Nephron (organoid): ENCODE measurements around the gene SLC47A2.
"Not testable (repeated sequence)": the region's sequence is repeated elsewhere in the genome, so short reads cannot be mapped to it uniquely, and the experiment has no call there.

Experiments
- H3K27ac Mint-ChIP-seq, 3 experiments: 2 replicates each; pipeline ENCODE4 v1.8.0; 2020; ENCODE audit warnings: mixed read lengths in 3 of 3, mild to moderate bottlenecking in 2 of 3, moderate library complexity in 1 of 3
- H3K27me3 Mint-ChIP-seq: 2 replicates; pipeline ENCODE4 v1.8.0; 2021; ENCODE audit warnings: low read depth, mild to moderate bottlenecking, moderate library complexity, mixed read lengths
- H3K36me3 Mint-ChIP-seq: 2 replicates; pipeline ENCODE4 v1.8.0; 2020; ENCODE audit warnings: low read depth, mixed read lengths
- H3K4me1 Mint-ChIP-seq: 2 replicates; pipeline ENCODE4 v1.8.0; 2020; ENCODE audit warnings: mixed read lengths
- H3K4me3 Mint-ChIP-seq, 3 experiments: 2 replicates each; pipeline ENCODE4 v1.8.0; 2020; ENCODE audit warnings: mild to moderate bottlenecking in 3 of 3, mixed read lengths in 3 of 3, moderate library complexity in 2 of 3
- H3K9me3 Mint-ChIP-seq: 2 replicates; pipeline ENCODE4 v1.8.0; 2020; ENCODE audit warnings: mixed read lengths
- CTCF ChIP-seq, 3 experiments: fragments of 200-600 bp; sonication (generic); IDR thresholded peaks; one replicate each; pipeline ENCODE4 v1.5.0; 2021; ENCODE audit warnings: antibody characterized with exemption in 3 of 3; ENCODE audit not compliant: unreplicated experiment in 3 of 3

Gene SLC47A2

GRCh38 chr17:19672009-19672750 lies 44.2 kb downstream of the SLC47A2 start:
- peaks cover 10% of the 10 kb centered on the region for H3K4me1 Mint-ChIP-seq
- peak overlapping the region; percentile 37 to 93 (median 62) for H3K27ac Mint-ChIP-seq
- no peaks in the 10 kb centered on the region for H3K9me3 Mint-ChIP-seq
- no peak overlapping the region for H3K4me3 Mint-ChIP-seq
- TF ChIP-seq CTCF (IDR thresholded peaks at IDR 0.05; ENCODE audit: unreplicated experiment in 3 of 3): no peak
- H3K27me3 Mint-ChIP-seq: no peaks in the 10 kb centered on the region
- peaks cover 58% of the 10 kb centered on the region for H3K36me3 Mint-ChIP-seq

GRCh38 chr17:19671433-19671832 lies 45.0 kb downstream of the SLC47A2 start:
- Mint-ChIP-seq H3K9me3 (no peaks in the 10 kb centered on the region), H3K27ac (peak overlapping the region; percentile 37 to 93 (median 62)), H3K4me1 (peaks cover 10% of the 10 kb centered on the region), H3K4me3 (no peak overlapping the region), H3K36me3 (peaks cover 56% of the 10 kb centered on the region), H3K27me3 (no peaks in the 10 kb centered on the region)
- no peak for TF ChIP-seq CTCF (IDR thresholded peaks at IDR 0.05; ENCODE audit: unreplicated experiment in 3 of 3)

GRCh38 chr17:19670908-19671307 lies 45.5 kb downstream of the SLC47A2 start:
- Mint-ChIP-seq H3K27me3 (no peaks in the 10 kb centered on the region), H3K4me1 (peaks cover 10% of the 10 kb centered on the region), H3K4me3 (no peak overlapping the region), H3K9me3 (no peaks in the 10 kb centered on the region), H3K27ac (peak overlapping the region in 2 of 3 experiments; percentile 30 to 93), H3K36me3 (peaks cover 56% of the 10 kb centered on the region)
- no peak for TF ChIP-seq CTCF (IDR thresholded peaks at IDR 0.05; ENCODE audit: unreplicated experiment in 3 of 3)

- peaks cover 56% of the 10 kb centered on the region for H3K36me3 Mint-ChIP-seq
- H3K27me3 Mint-ChIP-seq, H3K4me3 Mint-ChIP-seq, H3K27ac Mint-ChIP-seq, H3K4me1 Mint-ChIP-seq, H3K9me3 Mint-ChIP-seq: not testable (repeated sequence)
These were observed 46.7 kb downstream of the SLC47A2 start for GRCh38 chr17:19669680-19670079.

GRCh38 chr17:19664821-19665181 lies 51.6 kb downstream of the SLC47A2 start:
- Mint-ChIP-seq H3K4me1 (no peaks in the 10 kb centered on the region), H3K4me3 (no peak overlapping the region), H3K9me3 (no peaks in the 10 kb centered on the region), H3K27me3 (no peaks in the 10 kb centered on the region), H3K27ac (no peak overlapping the region), H3K36me3 (peaks cover 57% of the 10 kb centered on the region)
- no peak for TF ChIP-seq CTCF (IDR thresholded peaks at IDR 0.05; ENCODE audit: unreplicated experiment in 3 of 3)

GRCh38 chr17:19664136-19664820 lies 52.1 kb downstream of the SLC47A2 start:
- no peak for TF ChIP-seq CTCF (IDR thresholded peaks at IDR 0.05; ENCODE audit: unreplicated experiment in 3 of 3)
- no peaks in the 10 kb centered on the region for H3K27me3 Mint-ChIP-seq
- H3K9me3 Mint-ChIP-seq: no peaks in the 10 kb centered on the region
- H3K27ac Mint-ChIP-seq: no peak overlapping the region
- H3K36me3 Mint-ChIP-seq: peaks cover 55% of the 10 kb centered on the region
- no peaks in the 10 kb centered on the region for H3K4me1 Mint-ChIP-seq
- no peak overlapping the region for H3K4me3 Mint-ChIP-seq
